ENCODE results near the gene LAMA3. TPM values are rescaled to one million over a fixed set of nuclear protein-coding genes. Genes with fewer than 3 reads are reported as not detected.

The LAMA3 gene
- polyA plus RNA-seq, 3 donors = 2.0 to 3.2 (median 2.2) TPM

GRCh38 chr18:23938901-23939341, 249.7 kb downstream of the LAMA3 start:
- DNase-seq = no peak

- DNase-seq = no peak
Measured at GRCh38 chr18:23939366-23939765, 250.1 kb downstream of the LAMA3 start.

- no peak for DNase-seq
Measured at GRCh38 chr18:23939896-23940295, 250.6 kb downstream of the LAMA3 start.

- no peak for DNase-seq
Measured at GRCh38 chr18:23941791-23942190, 252.5 kb downstream of the LAMA3 start.

- no peak for DNase-seq
Measured at GRCh38 chr18:23943104-23943503, 253.9 kb downstream of the LAMA3 start.

GRCh38 chr18:23943903-23944624, 254.8 kb downstream of the LAMA3 start:
- no peak for DNase-seq

- no peak for DNase-seq
Measured at GRCh38 chr18:23945416-23946079, 256.3 kb downstream of the LAMA3 start.

GRCh38 chr18:23949863-23950262, 260.6 kb downstream of the LAMA3 start:
- no peak for DNase-seq

GRCh38 chr18:23950644-23951043, 261.4 kb downstream of the LAMA3 start:
- DNase-seq = no peak

GRCh38 chr18:23951206-23951605, 262.0 kb downstream of the LAMA3 start:
- DNase-seq = no peak

- DNase-seq = no peak
Measured at GRCh38 chr18:23953984-23954383, 264.7 kb downstream of the LAMA3 start.

GRCh38 chr18:23956483-23956882, 267.2 kb downstream of the LAMA3 start:
- no peak for DNase-seq

- DNase-seq = no peak
Measured at GRCh38 chr18:23958036-23958435, 268.8 kb downstream of the LAMA3 start.

GRCh38 chr18:23963443-23964165, 274.4 kb downstream of the LAMA3 start:
- DNase-seq = peak; percentile 31

- DNase-seq = no peak
Measured at GRCh38 chr18:23964282-23965238, 275.3 kb downstream of the LAMA3 start.

GRCh38 chr18:23966909-23967308, 277.7 kb downstream of the LAMA3 start:
- DNase-seq = no peak

GRCh38 chr18:23967321-23968089, 278.3 kb downstream of the LAMA3 start:
- no peak for DNase-seq

GRCh38 chr18:23968638-23969604, 279.7 kb downstream of the LAMA3 start:
- no peak for DNase-seq

GRCh38 chr18:23969664-23970063, 280.4 kb downstream of the LAMA3 start:
- DNase-seq = no peak

All from renal pelvis (tissue), 4 donors.